GM19099 (cell line): ENCODE measurements around the gene GTF2F1.

ENCODE experiments used
- POLR2A ChIP-seq: IDR thresholded peaks from 3 replicates; pipeline ENCODE4 v1.6.1; 2011; ENCODE audit warnings: low read depth; ENCODE audit not compliant: insufficient read length; ENCODE audit errors: extremely low read depth

Gene GTF2F1

DNA sequence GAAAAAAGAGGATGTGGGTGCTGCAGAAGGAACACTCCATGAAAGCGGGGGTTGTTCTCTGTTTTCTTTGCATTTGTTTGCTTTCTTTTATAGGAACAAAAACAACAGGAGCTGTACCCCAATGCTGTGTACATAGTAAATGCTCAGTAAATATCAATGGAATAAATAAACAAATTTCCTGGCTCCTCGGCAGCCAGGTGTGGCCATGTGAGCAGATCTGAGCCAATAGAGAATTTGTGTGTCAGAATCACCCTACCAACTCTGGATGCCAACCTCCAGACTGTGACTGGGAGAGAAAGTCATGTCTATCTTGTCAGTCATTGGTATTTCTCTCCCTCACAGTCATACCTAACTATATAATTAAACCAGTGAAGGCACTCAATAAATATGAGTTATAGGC, 42.3 kb downstream of the GTF2F1 start:
- no peak for TF ChIP-seq POLR2A

DNA sequence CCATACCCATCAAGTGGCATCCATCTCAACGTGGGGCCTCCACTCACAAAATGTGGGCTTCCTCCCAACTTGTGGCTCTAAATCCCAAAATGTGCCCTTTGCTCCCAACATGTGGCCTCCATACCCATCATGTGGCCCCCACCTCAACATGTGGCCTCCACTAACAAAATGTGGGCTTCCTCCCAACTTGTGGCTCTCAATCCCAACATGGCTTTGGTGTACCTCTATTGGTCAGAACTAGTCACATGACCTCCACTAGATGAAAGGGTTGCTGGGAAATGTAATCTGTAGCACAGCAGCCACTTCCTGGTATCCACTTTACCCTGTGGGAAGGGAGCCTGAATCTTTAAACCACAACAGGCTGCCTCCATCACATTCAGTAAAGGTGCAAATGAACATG, 49.5 kb downstream of the GTF2F1 start:
- no peak for TF ChIP-seq POLR2A

DNA sequence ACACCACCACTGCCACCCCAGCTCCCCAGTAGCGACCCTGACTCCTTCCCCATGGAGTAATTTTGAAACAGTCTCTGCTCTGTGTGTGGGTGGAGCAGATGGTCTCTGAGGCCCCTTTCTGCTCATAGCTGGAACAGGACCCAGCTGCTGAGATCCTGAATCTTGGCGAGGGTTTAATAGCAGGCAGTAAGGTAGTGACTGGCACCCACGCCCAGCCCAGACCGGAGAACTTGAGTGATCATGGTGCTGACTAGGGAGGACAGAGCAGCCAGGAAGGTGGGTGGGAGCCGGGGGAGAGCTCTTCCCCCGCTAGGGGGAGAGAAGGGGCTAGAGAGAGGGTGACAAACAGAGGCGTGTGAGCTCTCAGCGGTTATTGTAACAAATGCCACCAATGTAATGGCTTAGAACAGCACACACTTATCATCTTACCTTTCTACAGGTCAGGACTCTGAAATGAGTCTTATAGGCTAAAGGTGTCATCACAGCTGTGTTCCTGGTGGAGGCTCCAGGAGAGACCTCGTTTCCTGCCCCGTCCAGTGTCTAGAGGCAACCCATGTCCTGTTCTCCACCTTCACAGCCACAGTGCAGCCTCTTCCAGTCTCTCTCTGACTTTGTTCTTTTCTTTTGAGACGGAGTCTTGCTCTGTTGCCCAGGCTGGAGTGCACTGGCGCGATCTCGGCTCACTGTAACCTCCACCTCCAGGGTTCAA, 52.3 kb downstream of the GTF2F1 start:
- no peak for TF ChIP-seq POLR2A

DNA sequence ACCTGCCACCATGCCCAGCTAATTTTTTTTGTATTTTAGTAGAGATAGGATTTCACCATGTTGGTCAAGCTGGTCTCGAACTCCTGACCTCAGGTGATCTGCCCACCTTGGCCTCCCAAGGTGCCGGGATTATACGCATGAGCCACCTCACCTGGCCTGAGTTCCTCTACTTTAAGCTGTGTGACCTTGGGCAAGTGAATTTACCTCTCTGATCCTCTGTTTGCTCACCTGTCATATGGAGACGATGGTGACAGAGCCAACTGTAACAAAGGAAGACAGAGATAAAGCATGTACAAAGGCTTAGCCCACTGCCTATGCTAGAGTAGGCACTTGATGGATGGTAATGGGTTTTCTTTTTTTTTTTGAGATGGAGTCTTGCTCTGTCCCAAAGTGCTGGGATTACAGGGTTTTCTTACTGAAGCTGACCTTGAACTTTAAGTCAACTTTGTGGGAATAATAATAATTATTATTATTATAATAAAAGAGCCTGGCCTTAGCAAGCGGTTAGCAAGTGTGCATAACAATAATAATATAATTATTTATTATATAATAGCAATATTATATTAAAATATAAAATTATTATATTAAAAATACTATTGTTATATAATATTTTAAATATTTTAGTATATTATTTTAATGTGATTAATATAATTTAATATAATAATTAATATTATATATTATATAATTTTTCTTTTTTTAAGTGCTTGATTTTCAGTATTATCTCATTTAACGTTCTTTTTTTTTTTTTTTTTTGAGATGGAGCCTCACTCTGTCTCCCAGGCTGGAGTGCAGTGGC, 58.3 kb downstream of the GTF2F1 start:
- no peak for TF ChIP-seq POLR2A

DNA sequence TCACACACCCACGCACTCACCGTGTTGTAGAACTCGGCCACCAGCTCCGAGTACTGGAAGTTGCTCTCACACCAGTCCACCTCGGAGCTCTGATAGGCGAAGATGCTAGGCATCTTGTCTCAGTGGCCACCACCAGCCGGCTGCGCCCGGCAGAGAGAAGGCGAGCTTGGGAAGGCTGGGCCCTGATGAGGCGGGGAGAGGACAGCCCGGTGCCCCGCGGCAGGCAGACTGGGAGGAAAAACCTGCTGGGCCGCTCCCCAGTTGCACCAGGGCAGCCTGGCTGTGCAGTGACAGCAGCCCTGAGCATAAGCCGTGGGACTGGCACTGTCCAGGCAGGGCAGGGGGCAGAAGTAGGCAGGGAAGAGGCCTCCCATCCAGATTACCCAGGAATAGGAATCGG, 59.5 kb downstream of the GTF2F1 start, which contains the start of gene ACER1:
ACER1 (minus strand) TSS at position 174 of the 400 bp plus-strand sequence; CDS start at position 113, 61 bp downstream.
- TF ChIP-seq POLR2A = no peak
